Activated CD4-positive, alpha-beta memory T cell treated with anti-CD3 and anti-CD28 coated beads, Interleukin-2, amount 10 ng/mL, durations not matched to agents 7 days and 5 days (primary cell): ENCODE data around the gene CFAP299. TPM values are rescaled to one million over a fixed set of nuclear protein-coding genes. Genes with fewer than 3 reads are reported as not detected.

Source experiments
- CTCF ChIA-PET: fragments of 350-600 bp; sonication (Branson Sonifier 250); formaldehyde crosslinking; loops from one replicate; lab custom pipeline; 2021; ENCODE audit warnings: antibody characterized with exemption, inconsistent platforms; lab: Charles Lee
- POLR2A ChIA-PET: fragments of 350-600 bp; sonication (Branson Sonifier 250); formaldehyde crosslinking; loops from one replicate; lab custom pipeline; 2021; ENCODE audit warnings: antibody characterized with exemption; lab: Charles Lee
- DNase-seq: peaks from one replicate; pipeline ENCODE4 v3.0.0-alpha.2; 2020
- H3K27ac Mint-ChIP-seq: one replicate; pipeline ENCODE4 v1.8.0; 2021; ENCODE audit warnings: mild to moderate bottlenecking, mixed read lengths
- H3K27me3 Mint-ChIP-seq: one replicate; pipeline ENCODE4 v1.8.0; 2021; ENCODE audit warnings: mixed read lengths
- H3K36me3 Mint-ChIP-seq: one replicate; pipeline ENCODE4 v1.8.0; 2021; ENCODE audit warnings: low read depth, mixed read lengths
- H3K4me1 Mint-ChIP-seq: one replicate; pipeline ENCODE4 v1.8.0; 2021; ENCODE audit warnings: mixed read lengths
- H3K4me3 Mint-ChIP-seq: one replicate; pipeline ENCODE4 v1.8.0; 2021; ENCODE audit warnings: mild to moderate bottlenecking, mixed read lengths
- H3K9me3 Mint-ChIP-seq: one replicate; pipeline ENCODE4 v1.8.0; 2021; ENCODE audit warnings: mixed read lengths
- total RNA-seq, 2 experiments: library from RNA; stranded (reverse); gene quantifications; one replicate each; pipeline ENCODE4 v1.2.3, GENCODE V29; 2021

CFAP299 gene
- total RNA-seq, 2 experiments from 2014 or later: not detected

GRCh38 chr4:80385397-80386280 lies 50.1 kb downstream of the CFAP299 start:
- Mint-ChIP-seq H3K4me3 (no peak overlapping the region), H3K4me1 (no peaks in the 10 kb centered on the region), H3K9me3 (peaks cover 2% of the 10 kb centered on the region), H3K27ac (no peak overlapping the region), H3K27me3 (peaks cover 2% of the 10 kb centered on the region), H3K36me3 (no peaks in the 10 kb centered on the region)
- ChIA-PET POLR2A (no interaction called here), CTCF (no interaction called here)
- no peak for DNase-seq

- Mint-ChIP-seq H3K27ac (no peak overlapping the region), H3K27me3 (peaks cover 2% of the 10 kb centered on the region), H3K36me3 (no peaks in the 10 kb centered on the region), H3K4me3 (no peak overlapping the region), H3K4me1 (no peaks in the 10 kb centered on the region), H3K9me3 (peaks cover 2% of the 10 kb centered on the region)
- CTCF ChIA-PET: no interaction called here
- no peak for DNase-seq
- POLR2A ChIA-PET: no interaction called here
Observed at GRCh38 chr4:80386281-80386886, 50.9 kb downstream of the CFAP299 start.

- no peaks in the 10 kb centered on the region for H3K36me3 Mint-ChIP-seq
- no peaks in the 10 kb centered on the region for H3K4me1 Mint-ChIP-seq
- no peak for DNase-seq
- peaks cover 2% of the 10 kb centered on the region for H3K27me3 Mint-ChIP-seq
- no peak overlapping the region for H3K27ac Mint-ChIP-seq
- ChIA-PET CTCF (no interaction called here), POLR2A (no interaction called here)
- no peak overlapping the region for H3K4me3 Mint-ChIP-seq
- H3K9me3 Mint-ChIP-seq: peaks cover 2% of the 10 kb centered on the region
Observed at GRCh38 chr4:80387390-80388283, 52.1 kb downstream of the CFAP299 start.

- no peaks in the 10 kb centered on the region for H3K36me3 Mint-ChIP-seq
- no peaks in the 10 kb centered on the region for H3K27me3 Mint-ChIP-seq
- peaks cover 2% of the 10 kb centered on the region for H3K9me3 Mint-ChIP-seq
- no peaks in the 10 kb centered on the region for H3K4me1 Mint-ChIP-seq
- no peak for DNase-seq
- ChIA-PET POLR2A (no interaction called here), CTCF (no interaction called here)
- no peak overlapping the region for H3K4me3 Mint-ChIP-seq
- no peak overlapping the region for H3K27ac Mint-ChIP-seq
Observed at GRCh38 chr4:80388284-80388607, 52.7 kb downstream of the CFAP299 start.

GRCh38 chr4:80390178-80390577 lies 54.6 kb downstream of the CFAP299 start:
- Mint-ChIP-seq H3K4me3 (no peak overlapping the region), H3K36me3 (no peaks in the 10 kb centered on the region), H3K27ac (no peak overlapping the region), H3K9me3 (peaks cover 2% of the 10 kb centered on the region), H3K27me3 (no peaks in the 10 kb centered on the region), H3K4me1 (no peaks in the 10 kb centered on the region)
- ChIA-PET POLR2A (no interaction called here), CTCF (no interaction called here)
- no peak for DNase-seq

- no peaks in the 10 kb centered on the region for H3K27me3 Mint-ChIP-seq
- no peak overlapping the region for H3K27ac Mint-ChIP-seq
- CTCF ChIA-PET: no interaction called here
Observed at GRCh38 chr4:80393246-80393969, 57.9 kb downstream of the CFAP299 start.

GRCh38 chr4:80393970-80394250 lies 58.4 kb downstream of the CFAP299 start:
- no peak for DNase-seq

More at GRCh38 chr4:80393246-80393969, 57.9 kb downstream of the CFAP299 start:
- Mint-ChIP-seq H3K4me3 (no peak overlapping the region), H3K4me1 (no peaks in the 10 kb centered on the region), H3K36me3 (no peaks in the 10 kb centered on the region), H3K9me3 (no peaks in the 10 kb centered on the region)
- no peak for DNase-seq
- POLR2A ChIA-PET: no interaction called here

GRCh38 chr4:80407246-80407645 lies 71.7 kb downstream of the CFAP299 start:
- no peak for DNase-seq
- H3K27ac Mint-ChIP-seq: no peak overlapping the region
- ChIA-PET CTCF (no interaction called here), POLR2A (no interaction called here)
- no peaks in the 10 kb centered on the region for H3K36me3 Mint-ChIP-seq
- peaks cover 3% of the 10 kb centered on the region for H3K27me3 Mint-ChIP-seq
- H3K4me3 Mint-ChIP-seq: no peak overlapping the region
- H3K4me1 Mint-ChIP-seq: no peaks in the 10 kb centered on the region
- H3K9me3 Mint-ChIP-seq: no peaks in the 10 kb centered on the region

More at GRCh38 chr4:80393970-80394250, 58.4 kb downstream of the CFAP299 start:
- Mint-ChIP-seq H3K27ac (no peak overlapping the region), H3K27me3 (no peaks in the 10 kb centered on the region), H3K9me3 (no peaks in the 10 kb centered on the region), H3K4me3 (no peak overlapping the region), H3K36me3 (no peaks in the 10 kb centered on the region), H3K4me1 (no peaks in the 10 kb centered on the region)
- CTCF ChIA-PET: no interaction called here
- POLR2A ChIA-PET: no interaction called here

GRCh38 chr4:80409809-80410208 lies 74.3 kb downstream of the CFAP299 start:
- Mint-ChIP-seq H3K9me3 (no peaks in the 10 kb centered on the region), H3K27ac (no peak overlapping the region), H3K27me3 (peaks cover 3% of the 10 kb centered on the region), H3K4me3 (no peak overlapping the region), H3K4me1 (no peaks in the 10 kb centered on the region), H3K36me3 (no peaks in the 10 kb centered on the region)
- no peak for DNase-seq
- POLR2A ChIA-PET: no interaction called here
- CTCF ChIA-PET: no interaction called here

- ChIA-PET POLR2A (no interaction called here), CTCF (interaction anchor here (1.2 kb wide), 1 partner anchor 11 kb away, joined by 3 read pairs; no protein-coding TSS in a partner anchor)
- no peaks in the 10 kb centered on the region for H3K9me3 Mint-ChIP-seq
- no peaks in the 10 kb centered on the region for H3K36me3 Mint-ChIP-seq
- H3K27ac Mint-ChIP-seq: no peak overlapping the region
- peaks cover 3% of the 10 kb centered on the region for H3K27me3 Mint-ChIP-seq
- no peak overlapping the region for H3K4me3 Mint-ChIP-seq
- DNase-seq: no peak
- H3K4me1 Mint-ChIP-seq: no peaks in the 10 kb centered on the region
Observed at GRCh38 chr4:80412322-80412721, 76.8 kb downstream of the CFAP299 start.

GRCh38 chr4:80413086-80413485 lies 77.6 kb downstream of the CFAP299 start:
- ChIA-PET CTCF (interaction anchor here (1.2 kb wide), 1 partner anchor 10 kb away, joined by 3 read pairs; no protein-coding TSS in a partner anchor), POLR2A (no interaction called here)
- H3K9me3 Mint-ChIP-seq: no peaks in the 10 kb centered on the region
- H3K36me3 Mint-ChIP-seq: no peaks in the 10 kb centered on the region
- H3K27me3 Mint-ChIP-seq: peaks cover 3% of the 10 kb centered on the region
- no peak overlapping the region for H3K4me3 Mint-ChIP-seq
- no peak for DNase-seq
- no peak overlapping the region for H3K27ac Mint-ChIP-seq
- H3K4me1 Mint-ChIP-seq: no peaks in the 10 kb centered on the region

- Mint-ChIP-seq H3K27me3 (no peaks in the 10 kb centered on the region), H3K4me1 (no peaks in the 10 kb centered on the region), H3K4me3 (no peak overlapping the region), H3K9me3 (no peaks in the 10 kb centered on the region), H3K36me3 (no peaks in the 10 kb centered on the region), H3K27ac (no peak overlapping the region)
- ChIA-PET POLR2A (no interaction called here), CTCF (no interaction called here)
- no peak for DNase-seq
Observed at GRCh38 chr4:80417019-80417418, 81.5 kb downstream of the CFAP299 start.

GRCh38 chr4:80419946-80420345 lies 84.4 kb downstream of the CFAP299 start:
- DNase-seq: no peak
- peaks cover 14% of the 10 kb centered on the region for H3K4me1 Mint-ChIP-seq
- ChIA-PET CTCF (no interaction called here), POLR2A (no interaction called here)
- no peaks in the 10 kb centered on the region for H3K27me3 Mint-ChIP-seq
- no peak overlapping the region for H3K4me3 Mint-ChIP-seq
- no peak overlapping the region for H3K27ac Mint-ChIP-seq
- no peaks in the 10 kb centered on the region for H3K9me3 Mint-ChIP-seq
- no peaks in the 10 kb centered on the region for H3K36me3 Mint-ChIP-seq
